Measurements from ENCODE around the gene LSP1.

GRCh38 chr11:1830322-1831223 is 22.3 kb upstream of the LSP1 start:
- TF ChIP-seq POLR2A (IDR thresholded peaks at IDR 0.05; ENCODE audit: low read depth, low read length): no peak
- no peak for TF ChIP-seq POLR2AphosphoS5 (IDR thresholded peaks at IDR 0.05; ENCODE audit: low read depth, low read length)
